ENCODE data around the gene MEAK7.

The MEAK7 gene

DNA sequence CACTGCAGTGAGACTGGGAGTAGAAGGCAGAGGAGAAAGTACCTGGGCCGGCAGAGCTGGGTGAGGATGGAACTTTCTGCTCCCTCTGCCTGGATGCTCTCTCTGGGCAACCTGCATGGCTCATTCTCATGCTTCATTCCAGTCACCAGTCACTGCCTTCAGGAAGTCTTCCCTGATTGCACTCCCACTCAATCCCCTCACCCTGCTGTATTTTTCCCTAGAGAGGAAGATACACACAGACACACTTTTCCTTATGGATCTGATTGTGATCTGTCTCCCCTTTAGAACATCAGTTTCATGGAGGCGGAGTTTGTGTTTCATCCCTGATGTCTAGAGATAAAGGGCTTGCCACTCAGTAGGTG lies 44.9 kb downstream of the MEAK7 start (continued):
- TF ChIP-seq, protein P1, sequence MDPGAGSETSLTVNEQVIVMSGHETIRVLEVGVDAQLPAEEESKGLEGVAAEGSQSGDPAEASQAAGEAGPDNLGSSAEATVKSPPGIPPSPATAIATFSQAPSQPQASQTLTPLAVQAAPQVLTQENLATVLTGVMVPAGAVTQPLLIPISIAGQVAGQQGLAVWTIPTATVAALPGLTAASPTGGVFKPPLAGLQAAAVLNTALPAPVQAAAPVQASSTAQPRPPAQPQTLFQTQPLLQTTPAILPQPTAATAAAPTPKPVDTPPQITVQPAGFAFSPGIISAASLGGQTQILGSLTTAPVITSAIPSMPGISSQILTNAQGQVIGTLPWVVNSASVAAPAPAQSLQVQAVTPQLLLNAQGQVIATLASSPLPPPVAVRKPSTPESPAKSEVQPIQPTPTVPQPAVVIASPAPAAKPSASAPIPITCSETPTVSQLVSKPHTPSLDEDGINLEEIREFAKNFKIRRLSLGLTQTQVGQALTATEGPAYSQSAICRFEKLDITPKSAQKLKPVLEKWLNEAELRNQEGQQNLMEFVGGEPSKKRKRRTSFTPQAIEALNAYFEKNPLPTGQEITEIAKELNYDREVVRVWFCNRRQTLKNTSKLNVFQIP (CRISPR knock-in tag; IDR thresholded peaks at IDR 0.05; ENCODE audit: borderline replicate concordance, low read depth) = no peak
- TF ChIP-seq ESRRG (CRISPR knock-in tag; IDR thresholded peaks at IDR 0.05) = no peak
- no peak for TF ChIP-seq ZFP30 (CRISPR knock-in tag; IDR thresholded peaks at IDR 0.05)
- TF ChIP-seq ZNF70 (CRISPR knock-in tag; IDR thresholded peaks at IDR 0.05) = no peak
- TF ChIP-seq, protein P2, sequence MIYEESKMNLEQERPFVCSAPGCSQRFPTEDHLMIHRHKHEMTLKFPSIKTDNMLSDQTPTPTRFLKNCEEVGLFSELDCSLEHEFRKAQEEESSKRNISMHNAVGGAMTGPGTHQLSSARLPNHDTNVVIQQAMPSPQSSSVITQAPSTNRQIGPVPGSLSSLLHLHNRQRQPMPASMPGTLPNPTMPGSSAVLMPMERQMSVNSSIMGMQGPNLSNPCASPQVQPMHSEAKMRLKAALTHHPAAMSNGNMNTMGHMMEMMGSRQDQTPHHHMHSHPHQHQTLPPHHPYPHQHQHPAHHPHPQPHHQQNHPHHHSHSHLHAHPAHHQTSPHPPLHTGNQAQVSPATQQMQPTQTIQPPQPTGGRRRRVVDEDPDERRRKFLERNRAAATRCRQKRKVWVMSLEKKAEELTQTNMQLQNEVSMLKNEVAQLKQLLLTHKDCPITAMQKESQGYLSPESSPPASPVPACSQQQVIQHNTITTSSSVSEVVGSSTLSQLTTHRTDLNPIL (CRISPR knock-in tag; IDR thresholded peaks at IDR 0.05; ENCODE audit: low read depth) = no peak
- no peak for TF ChIP-seq OSR1 (CRISPR knock-in tag; IDR thresholded peaks at IDR 0.05)
- no peak for TF ChIP-seq ZNF565 (CRISPR knock-in tag; conservative IDR thresholded peaks at IDR 0.05; ENCODE audit: low read depth)

DNA sequence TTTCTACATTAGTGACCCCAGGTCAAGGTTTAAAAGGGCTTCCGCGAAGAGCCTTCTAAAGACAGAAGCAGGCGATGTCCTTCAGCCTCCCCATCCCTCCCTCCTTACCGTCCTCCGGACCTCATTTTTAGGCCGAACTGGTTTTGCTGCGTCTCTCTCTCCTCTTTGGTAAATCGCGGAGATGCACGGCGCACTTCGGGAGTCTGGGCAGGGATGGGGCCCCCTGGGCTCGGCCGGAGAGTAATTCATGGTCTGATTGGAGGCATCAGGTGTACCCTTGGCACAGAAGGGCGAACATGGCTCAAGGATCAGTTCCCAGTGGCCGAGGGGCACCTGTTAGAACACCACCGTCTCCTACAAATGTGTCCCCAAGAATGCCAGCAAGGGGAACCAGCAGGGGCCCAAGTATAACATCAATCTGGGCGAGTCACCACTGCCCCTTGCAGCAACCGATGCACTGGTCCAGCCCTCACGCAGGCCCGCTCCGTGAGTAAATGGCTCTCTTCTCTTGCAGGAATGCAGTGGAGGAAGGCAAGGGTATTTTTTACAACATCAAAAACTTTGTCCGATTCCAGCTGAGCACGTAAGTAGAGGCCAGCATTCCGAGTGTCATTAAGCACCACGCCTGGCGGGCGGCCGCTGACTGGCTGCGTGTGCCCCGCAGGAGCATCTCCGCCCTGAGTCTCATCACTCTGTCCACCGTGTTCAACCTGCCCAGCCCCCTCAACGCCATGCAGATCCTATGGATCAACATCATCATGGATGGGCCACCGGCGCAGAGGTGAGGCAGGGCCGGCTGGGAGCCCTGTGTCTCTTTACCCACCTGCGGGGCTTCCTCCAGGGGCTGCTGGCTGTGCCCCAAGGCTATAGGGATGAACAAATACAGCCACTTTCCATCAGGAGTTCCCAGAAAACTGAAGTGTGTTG lies 45.6 kb downstream of the MEAK7 start:
- TF ChIP-seq CSDC2 (CRISPR knock-in tag; IDR thresholded peaks at IDR 0.05) (no peak), ZNF565 (CRISPR knock-in tag; conservative IDR thresholded peaks at IDR 0.05; ENCODE audit: low read depth) (no peak), ESRRG (CRISPR knock-in tag; IDR thresholded peaks at IDR 0.05) (no peak), ZFP30 (CRISPR knock-in tag; IDR thresholded peaks at IDR 0.05) (no peak)
- no peak for ATAC-seq

DNA sequence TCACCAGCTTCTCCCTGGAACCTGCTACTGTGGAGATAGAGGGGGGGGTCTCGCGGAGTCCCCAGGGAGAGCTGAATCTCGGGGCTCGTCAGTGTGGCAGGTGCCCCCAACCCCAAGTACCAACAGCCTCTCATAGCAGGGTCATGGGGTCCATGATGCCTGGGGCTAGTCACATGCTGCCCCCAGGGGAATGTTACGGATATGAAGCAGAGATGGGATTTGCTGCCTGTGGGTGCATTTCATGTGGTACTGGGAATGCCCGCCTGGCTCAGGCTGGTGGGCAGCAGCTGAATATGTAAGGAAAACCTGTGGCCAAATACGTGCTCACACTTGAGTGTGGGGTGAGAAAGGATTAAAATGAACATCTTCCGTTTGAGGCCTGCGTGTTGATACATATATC lies 49.4 kb downstream of the MEAK7 start:
- no peak for TF ChIP-seq GLIS3 (CRISPR knock-in tag; IDR thresholded peaks at IDR 0.05)
- no peak for TF ChIP-seq ZFP30 (CRISPR knock-in tag; IDR thresholded peaks at IDR 0.05)
- TF ChIP-seq TOX (CRISPR knock-in tag; IDR thresholded peaks at IDR 0.05; ENCODE audit: borderline replicate concordance) = no peak
- TF ChIP-seq ARNTL (CRISPR knock-in tag; IDR thresholded peaks at IDR 0.05; ENCODE audit: borderline replicate concordance, low read depth) = no peak
- no peak for TF ChIP-seq BACH2 (CRISPR knock-in tag; IDR thresholded peaks at IDR 0.05; ENCODE audit: borderline replicate concordance)
- no peak for TF ChIP-seq ESRRG (CRISPR knock-in tag; IDR thresholded peaks at IDR 0.05)
- TF ChIP-seq, protein P1 (CRISPR knock-in tag; IDR thresholded peaks at IDR 0.05; ENCODE audit: borderline replicate concordance, low read depth) = no peak
- no peak for TF ChIP-seq ZFP3 (CRISPR knock-in tag; IDR thresholded peaks at IDR 0.05)
- TF ChIP-seq CSDC2 (CRISPR knock-in tag; IDR thresholded peaks at IDR 0.05) = no peak
- no peak for TF ChIP-seq OSR1 (CRISPR knock-in tag; IDR thresholded peaks at IDR 0.05)
- TF ChIP-seq PPARA (CRISPR knock-in tag; IDR thresholded peaks at IDR 0.05; ENCODE audit: borderline replicate concordance) = no peak
- TF ChIP-seq RARB (CRISPR knock-in tag; IDR thresholded peaks at IDR 0.05) = no peak
- ATAC-seq = no peak

Data from SK-N-SH treated with all-trans-retinoic acid at 6 μM for 48 hours (cell line).